Panc1 (cell line): Measurements from ENCODE around the gene UBE2O. TPM values are rescaled to one million over a fixed set of nuclear protein-coding genes. Genes with fewer than 3 reads are reported as not detected.

Experiments used
- ATAC-seq: fragments of 200-7000 bp; cut with Tn5 transposase; 2 replicates; pipeline ENCODE4 v1.9.1; 2020; ENCODE audit warnings: mild to moderate bottlenecking, moderate library complexity
- BruUV-seq: library from RNA; stranded (reverse); fragments of 400-500 nt; replicated peaks from 2 replicates; lab custom pipeline; 2021; lab: Mats Ljungman, UMichigan
- CTCF ChIA-PET: fragments of 300-600 bp; sonication (Branson Sonifier 250); formaldehyde crosslinking; loops from one replicate; lab custom pipeline; 2022; ENCODE audit warnings: antibody characterized with exemption; lab: Charles Lee
- POLR2A ChIA-PET: fragments of 300-600 bp; sonication (Branson Sonifier 250); formaldehyde crosslinking; loops from one replicate; lab custom pipeline; 2022; ENCODE audit warnings: antibody characterized with exemption; lab: Charles Lee
- DNase-seq: peaks from one replicate; pipeline ENCODE4 v3.0.0-alpha.2; 2010; ENCODE audit warnings: low read depth, low spot score
- H3K27ac ChIP-seq: 2 replicates; pipeline ENCODE4 v1.5.1; 2011; ENCODE audit warnings: mild to moderate bottlenecking, low read length, inconsistent platforms
- H3K27me3 ChIP-seq: fragments of 200-500 bp; sonication (Bioruptor generic); 2 replicates; pipeline ENCODE4 v1.6.0; 2014; ENCODE audit warnings: low read length, inconsistent platforms; ENCODE audit not compliant: control insufficient read depth, insufficient read depth
- H3K36me3 ChIP-seq: fragments of 200-500 bp; sonication (Bioruptor generic); 2 replicates; pipeline ENCODE4 v1.5.1; 2014; ENCODE audit warnings: inconsistent platforms, mild to moderate bottlenecking, low read length, moderate library complexity; ENCODE audit not compliant: control insufficient read depth, insufficient read depth
- H3K4me1 ChIP-seq: 2 replicates; pipeline ENCODE4 v1.5.1; 2011; ENCODE audit warnings: inconsistent platforms, mild to moderate bottlenecking, low read length, moderate library complexity; ENCODE audit not compliant: control insufficient read depth, insufficient read depth
- H3K4me3 ChIP-seq, 2 experiments: 2 replicates each; pipeline ENCODE4 v1.5.1; 2011 to 2012; ENCODE audit warnings: low read depth in 2 of 2, low read length in 2 of 2, mild to moderate bottlenecking in 2 of 2, inconsistent platforms in 1 of 2, moderate library complexity in 1 of 2
- H3K9me3 ChIP-seq: fragments of 200-500 bp; sonication (Bioruptor generic); 2 replicates; pipeline ENCODE4 v1.5.1; 2014; ENCODE audit warnings: low read depth, mild to moderate bottlenecking, inconsistent platforms, low read length, moderate library complexity; ENCODE audit not compliant: control insufficient read depth, insufficient read depth
- POLR2AphosphoS5 ChIP-seq: IDR thresholded peaks from 2 replicates; pipeline ENCODE4 v1.6.1; 2012; ENCODE audit warnings: mild to moderate bottlenecking, low read depth, low read length, moderate library complexity
- REST ChIP-seq, 2 experiments: IDR thresholded peaks; 2 replicates each; pipeline ENCODE4 v1.6.1; 2011 to 2012; ENCODE audit warnings: low read depth in 2 of 2, control low read depth in 1 of 2, low read length in 1 of 2, mild to moderate bottlenecking in 1 of 2, moderate library complexity in 1 of 2; ENCODE audit not compliant: insufficient read depth in 1 of 2
- SIN3A ChIP-seq: IDR thresholded peaks from 2 replicates; pipeline ENCODE4 v1.6.1; 2012; ENCODE audit warnings: low read depth, mild to moderate bottlenecking, low read length, moderate library complexity, borderline replicate concordance; ENCODE audit not compliant: insufficient read depth
- TCF7L2 ChIP-seq: IDR thresholded peaks from 2 replicates; pipeline ENCODE4 v1.6.1; 2011; ENCODE audit warnings: mild to moderate bottlenecking, low read depth, low read length, inconsistent platforms
- in situ Hi-C: cut with HindIII; loops from 2 replicates; pipeline ENCODE4 v1.10.0; 2016; ENCODE audit warnings: low sequenced_read_pairs, low pct_unique_long_range_greater_than_20kb
- intact Hi-C: fragments of 100-400 bp; cut with micrococcal nuclease; formaldehyde crosslinking; loops from one replicate; pipeline ENCODE4 v1.10.0; 2022; ENCODE audit not compliant: unreplicated experiment
- total RNA-seq: library from RNA; stranded (reverse); gene quantifications from one replicate; pipeline ENCODE4 v1.2.1, GENCODE V29; 2021; ENCODE audit not compliant: unreplicated experiment
- TF ChIP-seq, protein P1 (sequence below): fragments of 450-650 bp; IDR thresholded peaks from 2 replicates; pipeline ENCODE4 v1.5.1; 2017; ENCODE audit warnings: mild to moderate bottlenecking

The UBE2O gene
- total RNA-seq, 1 experiment from 2014 or later = 47.5 TPM

DNA sequence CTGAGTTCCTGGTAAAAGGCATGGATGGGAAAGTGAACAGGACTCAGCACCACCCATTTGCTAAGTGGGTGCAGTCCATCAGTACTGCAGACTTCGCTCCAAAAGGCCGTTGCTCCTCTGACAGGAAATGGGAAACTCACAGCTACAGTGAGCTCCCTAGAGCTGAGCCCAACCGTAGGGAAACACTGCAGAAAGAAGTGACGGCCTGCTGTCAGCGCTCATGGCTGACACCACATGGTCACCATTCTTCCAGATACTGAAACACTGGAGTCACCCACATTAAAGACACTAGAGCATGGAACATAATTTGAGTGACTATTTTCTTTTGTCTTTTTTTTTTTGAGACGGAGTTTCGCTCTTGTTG, 31.9 kb downstream of the UBE2O start:
- TF ChIP-seq SIN3A = no peak
- no peak for TF ChIP-seq POLR2AphosphoS5
- no peak for TF ChIP-seq TCF7L2
- TF ChIP-seq, protein P1, sequence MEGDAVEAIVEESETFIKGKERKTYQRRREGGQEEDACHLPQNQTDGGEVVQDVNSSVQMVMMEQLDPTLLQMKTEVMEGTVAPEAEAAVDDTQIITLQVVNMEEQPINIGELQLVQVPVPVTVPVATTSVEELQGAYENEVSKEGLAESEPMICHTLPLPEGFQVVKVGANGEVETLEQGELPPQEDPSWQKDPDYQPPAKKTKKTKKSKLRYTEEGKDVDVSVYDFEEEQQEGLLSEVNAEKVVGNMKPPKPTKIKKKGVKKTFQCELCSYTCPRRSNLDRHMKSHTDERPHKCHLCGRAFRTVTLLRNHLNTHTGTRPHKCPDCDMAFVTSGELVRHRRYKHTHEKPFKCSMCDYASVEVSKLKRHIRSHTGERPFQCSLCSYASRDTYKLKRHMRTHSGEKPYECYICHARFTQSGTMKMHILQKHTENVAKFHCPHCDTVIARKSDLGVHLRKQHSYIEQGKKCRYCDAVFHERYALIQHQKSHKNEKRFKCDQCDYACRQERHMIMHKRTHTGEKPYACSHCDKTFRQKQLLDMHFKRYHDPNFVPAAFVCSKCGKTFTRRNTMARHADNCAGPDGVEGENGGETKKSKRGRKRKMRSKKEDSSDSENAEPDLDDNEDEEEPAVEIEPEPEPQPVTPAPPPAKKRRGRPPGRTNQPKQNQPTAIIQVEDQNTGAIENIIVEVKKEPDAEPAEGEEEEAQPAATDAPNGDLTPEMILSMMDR = no peak
- ATAC-seq (no peak), DNase-seq (no peak)
- intact Hi-C loops (no loop called here), in situ Hi-C loops (no loop called here)
- no peak overlapping the region for H3K4me3 ChIP-seq
- H3K9me3 ChIP-seq = no peaks in the 10 kb centered on the region
- no TSS peak for BruUV-seq
- H3K36me3 ChIP-seq = no peaks in the 10 kb centered on the region
- no peaks in the 10 kb centered on the region for H3K27me3 ChIP-seq
- ChIA-PET POLR2A (no interaction called here), CTCF (no interaction called here)
- no peaks in the 10 kb centered on the region; the same call in 1 of the 2 replicates for H3K4me1 ChIP-seq
- H3K27ac ChIP-seq = no peak overlapping the region

- no peaks in the 10 kb centered on the region; the same call in 1 of the 2 replicates for H3K4me1 ChIP-seq
- H3K9me3 ChIP-seq = no peaks in the 10 kb centered on the region
- H3K27me3 ChIP-seq = no peaks in the 10 kb centered on the region
- ATAC-seq (no peak), DNase-seq (no peak)
- H3K36me3 ChIP-seq = no peaks in the 10 kb centered on the region
- in situ Hi-C loops = no loop called here
- no peak for TF ChIP-seq REST (IDR thresholded peaks at IDR 0.05; ENCODE audit: insufficient read depth in 1 of 2, low read depth in 2 of 2, low read length in 1 of 2)
- TF ChIP-seq, protein P1 = no peak
- no peak for TF ChIP-seq POLR2AphosphoS5
- TF ChIP-seq TCF7L2 = no peak
- no peak for TF ChIP-seq SIN3A
- intact Hi-C loops = no loop called here
- ChIA-PET POLR2A (no interaction called here), CTCF (no interaction called here)
- no TSS peak for BruUV-seq
- H3K27ac ChIP-seq = no peak overlapping the region
- H3K4me3 ChIP-seq = no peak overlapping the region
Observed at GRCh38 chr17:76420356-76421043, 32.5 kb downstream of the UBE2O start.
